Measurements from ENCODE around the gene ZBP1.

ZBP1 gene

GRCh38 chr20:57583289-57584257, 36.7 kb downstream of the ZBP1 start:
- H3K4me2 ChIP-seq: peak overlapping the region in 6 of 11 experiments; percentile 11 to 89 (median 82); a peak in 9 of 22 replicates
- peaks cover 5 to 19% (median 8%) of the 10 kb centered on the region in 11 experiments; a peak in 18 of 22 replicates for H3K9me3 ChIP-seq (replicated peaks in 1 of 11)
- H3K4me1 ChIP-seq: peaks cover 0 to 30% (median 23%) of the 10 kb centered on the region in 10 experiments; a peak in 14 of 20 replicates
- no peak overlapping the region for H3K4me3 ChIP-seq
- no peak overlapping the region for H3K9ac ChIP-seq
- H3K27me3 ChIP-seq: peaks cover 19 to 36% (median 29%) of the 10 kb centered on the region in 11 experiments; a peak in 21 of 22 replicates
- no peaks in the 10 kb centered on the region; a peak in 1 of 22 replicates for H3K36me3 ChIP-seq
- H3K27ac ChIP-seq: peak overlapping the region in 3 of 11 experiments; percentile 16 to 55 (median 53); a peak in 4 of 22 replicates
- no peaks in the 10 kb centered on the region for H4K20me1 ChIP-seq
- TF ChIP-seq Cebpa-rat (IDR thresholded peaks at IDR 0.05): no peak

DNA sequence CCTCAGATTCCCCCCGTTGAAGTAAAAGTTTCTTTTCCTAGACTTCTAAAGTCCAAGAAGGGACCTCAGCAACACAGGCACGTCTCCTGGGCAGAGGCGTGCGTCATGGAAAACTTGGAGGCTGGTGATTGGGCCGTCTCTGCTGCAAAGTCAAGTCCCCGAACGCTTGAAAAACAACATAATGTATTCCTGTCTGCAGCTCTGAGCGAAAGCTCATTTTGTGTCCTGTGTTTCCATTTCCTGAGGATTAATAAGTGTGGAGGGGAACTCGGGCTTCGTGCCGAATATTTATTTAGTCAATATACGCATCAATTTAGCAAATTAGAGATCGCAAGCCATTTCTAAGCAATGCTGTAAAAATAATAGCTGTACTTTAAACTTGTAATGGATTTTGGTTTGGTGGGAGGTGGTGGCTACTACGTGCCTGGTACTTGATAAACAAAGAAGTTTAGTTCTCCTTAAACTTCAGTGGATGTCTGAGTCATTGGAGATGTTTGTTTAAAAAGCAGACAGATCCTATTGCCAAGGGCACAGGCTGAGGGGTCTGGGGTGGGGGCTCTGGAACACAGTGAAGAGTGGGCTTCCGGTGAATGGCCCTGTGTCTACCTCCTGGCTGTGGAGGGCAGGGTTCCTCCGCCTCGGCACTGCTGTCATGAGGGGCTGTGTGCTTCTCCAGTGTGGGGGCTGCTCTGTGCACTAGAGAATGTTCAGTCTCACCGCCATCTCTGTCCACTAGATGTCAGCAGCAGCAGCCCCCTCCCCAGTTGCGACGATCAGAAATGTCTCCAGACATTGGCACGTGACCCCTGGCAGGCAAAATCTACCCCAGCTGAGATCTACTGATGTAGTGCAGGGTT, 37.6 kb downstream of the ZBP1 start:
- peaks cover 19 to 44% (median 34%) of the 10 kb centered on the region in 11 experiments; a peak in 21 of 22 replicates for H3K27me3 ChIP-seq
- H3K4me1 ChIP-seq: peaks cover 0 to 30% (median 23%) of the 10 kb centered on the region in 10 experiments; a peak in 14 of 20 replicates
- peak overlapping the region in 6 of 11 experiments; percentile 2 to 57 (median 42); a peak in 6 of 22 replicates for H3K27ac ChIP-seq
- H3K9ac ChIP-seq: no peak overlapping the region; a peak in 1 of 22 replicates
- peaks cover 2 to 14% (median 5%) of the 10 kb centered on the region in 11 experiments; a peak in 18 of 22 replicates for H3K9me3 ChIP-seq (replicated peaks in 1 of 11)
- H4K20me1 ChIP-seq: no peaks in the 10 kb centered on the region
- no peak overlapping the region for H3K4me3 ChIP-seq
- no peaks in the 10 kb centered on the region; a peak in 1 of 22 replicates for H3K36me3 ChIP-seq
- H3K4me2 ChIP-seq: peak overlapping the region in 7 of 11 experiments; percentile 11 to 89 (median 82); a peak in 10 of 22 replicates
- TF ChIP-seq Cebpa-rat (IDR thresholded peaks at IDR 0.05): no peak

DNA sequence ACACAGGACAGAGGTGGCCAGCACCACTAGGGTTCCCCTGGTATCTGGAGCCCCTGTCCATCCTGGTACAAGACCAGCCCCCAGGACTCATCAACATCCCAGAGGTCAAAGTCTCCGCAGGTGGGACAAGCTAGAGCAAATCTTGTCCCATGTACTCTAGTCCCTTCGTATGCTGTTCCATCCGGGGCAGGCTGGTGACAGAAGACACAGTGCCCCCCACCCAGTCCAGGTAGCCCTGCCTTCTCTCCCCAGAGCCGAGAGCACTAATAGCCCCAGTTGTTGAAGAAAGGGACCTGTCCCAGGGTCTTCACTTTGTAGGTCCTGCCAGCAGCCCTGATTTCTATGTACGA, 38.2 kb downstream of the ZBP1 start:
- 0 out of 22 replicates have a peak, but pooled peaks of 1 of the 11 experiments have one; percentile 2 for TF ChIP-seq Cebpa-rat (IDR thresholded peaks at IDR 0.05)
- Histone ChIP-seq H3K27me3 (peaks cover 19 to 45% (median 34%) of the 10 kb centered on the region in 11 experiments; a peak in 21 of 22 replicates), H3K4me2 (peak overlapping the region in 8 of 11 experiments; percentile 41 to 89 (median 78); a peak in 15 of 22 replicates)

GRCh38 chr20:57581202-57582028, 38.8 kb downstream of the ZBP1 start:
- Histone ChIP-seq H3K27me3 (peaks cover 19 to 45% (median 34%) of the 10 kb centered on the region in 11 experiments; a peak in 21 of 22 replicates), H4K20me1 (no peaks in the 10 kb centered on the region), H3K9ac (peak overlapping the region in 3 of 11 experiments; percentile 7 to 31 (median 19); a peak in 4 of 22 replicates), H3K4me2 (peak overlapping the region in 8 of 11 experiments; percentile 41 to 89 (median 78); a peak in 15 of 22 replicates), H3K9me3 (replicated peaks in 1 of 11) (0 out of 22 replicates have a peak, but pooled peaks cover 0 to 5% (median 0%) of the 10 kb centered on the region in 11 experiments), H3K4me1 (peaks cover 0 to 30% (median 23%) of the 10 kb centered on the region in 10 experiments; a peak in 14 of 20 replicates), H3K4me3 (no peak overlapping the region), H3K27ac (peak overlapping the region in 6 of 11 experiments; percentile 42 to 73 (median 51); a peak in 12 of 22 replicates), H3K36me3 (no peaks in the 10 kb centered on the region)
- TF ChIP-seq Cebpa-rat (IDR thresholded peaks at IDR 0.05): peak in 7 of 11 experiments; percentile 41 to 85 (median 59); a peak in 8 of 22 replicates

More for the DNA sequence above, 38.2 kb downstream of the ZBP1 start:
- Histone ChIP-seq H3K9me3 (replicated peaks in 1 of 11) (peaks cover 0 to 8% (median 0%) of the 10 kb centered on the region in 11 experiments; a peak in 1 of 22 replicates), H3K9ac (peak overlapping the region in 2 of 11 experiments; percentile 7 to 19; a peak in 2 of 22 replicates), H3K4me3 (no peak overlapping the region), H3K27ac (peak overlapping the region in 7 of 11 experiments; percentile 2 to 57 (median 32); a peak in 8 of 22 replicates), H3K4me1 (peaks cover 0 to 30% (median 23%) of the 10 kb centered on the region in 10 experiments; a peak in 14 of 20 replicates), H3K36me3 (no peaks in the 10 kb centered on the region), H4K20me1 (no peaks in the 10 kb centered on the region)

GRCh38 chr20:57580478-57581201, 39.6 kb downstream of the ZBP1 start:
- Histone ChIP-seq H3K4me3 (no peak overlapping the region), H4K20me1 (no peaks in the 10 kb centered on the region), H3K27ac (peak overlapping the region in 3 of 11 experiments; percentile 55 to 73 (median 67); a peak in 4 of 22 replicates), H3K36me3 (no peaks in the 10 kb centered on the region), H3K4me2 (peak overlapping the region in 5 of 11 experiments; percentile 74 to 89 (median 83); a peak in 11 of 22 replicates), H3K27me3 (peaks cover 19 to 45% (median 34%) of the 10 kb centered on the region in 11 experiments; a peak in 21 of 22 replicates), H3K4me1 (peaks cover 0 to 30% (median 23%) of the 10 kb centered on the region in 10 experiments; a peak in 14 of 20 replicates), H3K9ac (peak overlapping the region in 1 of 11 experiments; percentile 19; a peak in 1 of 22 replicates), H3K9me3 (replicated peaks in 1 of 11) (peaks cover 0 to 10% (median 0%) of the 10 kb centered on the region in 11 experiments; a peak in 4 of 22 replicates)
- TF ChIP-seq Cebpa-rat (IDR thresholded peaks at IDR 0.05): no peak

DNA sequence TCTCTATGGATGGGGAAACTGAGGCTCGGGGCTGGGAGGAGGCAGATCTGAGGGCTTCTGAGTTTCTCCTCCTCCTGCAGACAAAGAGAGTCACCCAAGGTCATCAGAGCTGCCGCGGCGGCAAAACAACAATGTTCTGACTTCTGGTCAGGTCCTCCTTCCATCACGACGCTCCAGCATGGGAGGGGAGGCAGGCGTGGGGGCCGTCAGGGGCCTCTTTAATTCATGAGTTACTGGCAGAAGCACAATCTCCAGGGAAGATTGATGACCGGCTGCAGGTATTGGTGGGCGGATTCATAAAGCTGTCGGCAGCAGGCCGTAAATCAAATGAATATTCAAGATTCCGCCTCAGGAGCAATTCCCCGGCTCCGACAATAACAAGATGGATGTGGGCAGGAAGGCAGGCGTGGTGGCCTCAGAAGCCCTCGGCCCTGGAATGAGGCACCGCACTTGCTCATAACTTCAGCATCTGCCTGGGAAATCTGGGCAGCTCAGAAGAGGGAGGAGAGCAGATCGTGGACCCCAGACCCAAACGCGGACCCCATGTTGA, 40.3 kb downstream of the ZBP1 start:
- TF ChIP-seq Cebpa-rat (IDR thresholded peaks at IDR 0.05): no peak
- peaks cover 19 to 45% (median 34%) of the 10 kb centered on the region in 11 experiments; a peak in 21 of 22 replicates for H3K27me3 ChIP-seq
- H4K20me1 ChIP-seq: no peaks in the 10 kb centered on the region
- H3K9me3 ChIP-seq (replicated peaks in 1 of 11): peaks cover 0 to 12% (median 0%) of the 10 kb centered on the region in 11 experiments; a peak in 4 of 22 replicates
- H3K4me1 ChIP-seq: peaks cover 0 to 30% (median 23%) of the 10 kb centered on the region in 10 experiments; a peak in 14 of 20 replicates
- no peaks in the 10 kb centered on the region for H3K36me3 ChIP-seq
- no peak overlapping the region for H3K4me2 ChIP-seq
- H3K4me3 ChIP-seq: no peak overlapping the region
- no peak overlapping the region for H3K9ac ChIP-seq
- no peak overlapping the region for H3K27ac ChIP-seq

Measured in BLaER1 treated with 17β-estradiol and CSF1 and Interleukin-3, amounts not matched to agents 10 nM and 100 nM (cell line).